Chondrocyte (in vitro differentiated cells): ENCODE data around the gene SNX9. TPM values are rescaled to one million over a fixed set of nuclear protein-coding genes. Genes with fewer than 3 reads are reported as not detected.

Experiments
- DNase-seq: peaks from one replicate; pipeline ENCODE4 v3.0.0; 2021; ENCODE audit warnings: mixed read lengths, low spot score
- H3K27ac Mint-ChIP-seq: one replicate; pipeline ENCODE4 v1.8.0; 2021; ENCODE audit warnings: mild to moderate bottlenecking, moderate library complexity, mixed read lengths; ENCODE audit not compliant: unreplicated experiment
- H3K27me3 Mint-ChIP-seq: 2 replicates; pipeline ENCODE4 v1.8.0; 2021; ENCODE audit warnings: low read depth, mixed read lengths
- H3K36me3 Mint-ChIP-seq: 2 replicates; pipeline ENCODE4 v1.8.0; 2021; ENCODE audit warnings: low read depth, mixed read lengths
- H3K4me1 Mint-ChIP-seq: 2 replicates; pipeline ENCODE4 v1.8.0; 2021; ENCODE audit warnings: low read depth, mild to moderate bottlenecking, mixed read lengths
- H3K4me3 Mint-ChIP-seq: one replicate; pipeline ENCODE4 v1.8.0; 2021; ENCODE audit warnings: mild to moderate bottlenecking, moderate library complexity, mixed read lengths; ENCODE audit not compliant: unreplicated experiment
- H3K9me3 Mint-ChIP-seq: 2 replicates; pipeline ENCODE4 v1.8.0; 2021; ENCODE audit warnings: low read depth, mixed read lengths
- CTCF ChIP-seq: fragments of 200-600 bp; sonication (generic); IDR thresholded peaks from 2 replicates; pipeline ENCODE4 v1.5.0; 2021; ENCODE audit warnings: antibody characterized with exemption, mild to moderate bottlenecking, moderate library complexity
- total RNA-seq: library from RNA; stranded (reverse); gene quantifications from 3 replicates; pipeline ENCODE4 v1.2.1, GENCODE V29; 2021

Gene SNX9
- total RNA-seq, 1 donor from 2014 or later, result 43.9 TPM

- no peak for DNase-seq
These were observed 128.8 kb downstream of the SNX9 start for GRCh38 chr6:157951828-157952227.

DNA sequence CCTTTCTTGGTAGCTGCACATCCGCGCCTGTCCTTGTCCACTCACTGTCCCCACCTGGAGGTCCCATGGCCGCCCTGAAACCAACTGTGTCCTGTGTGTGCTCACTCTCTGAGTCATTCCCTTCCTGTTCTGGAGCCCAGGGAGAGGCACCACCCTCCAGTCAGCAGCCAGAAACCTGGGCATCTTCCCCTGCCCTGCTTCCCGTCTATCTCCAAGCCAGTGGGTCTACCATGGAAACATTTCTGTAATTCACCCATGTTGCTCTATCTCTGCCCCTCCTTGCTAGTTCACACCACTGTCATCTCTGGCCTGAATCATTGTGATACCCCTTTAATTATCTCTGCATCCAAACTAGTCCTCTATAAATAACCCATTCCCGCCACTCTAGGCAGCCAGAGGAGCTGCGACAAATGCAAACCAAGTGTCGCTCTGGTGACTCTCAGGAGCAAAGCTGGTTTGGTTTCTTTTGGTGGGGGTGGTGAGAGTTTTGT is 129.9 kb downstream of the SNX9 start:
- DNase-seq, result no peak
- peaks cover 35% of the 10 kb centered on the region for H3K9me3 Mint-ChIP-seq
- TF ChIP-seq CTCF, result no peak
- H3K4me3 Mint-ChIP-seq, result no peak overlapping the region
- H3K36me3 Mint-ChIP-seq, result peaks cover 11% of the 10 kb centered on the region
- H3K27me3 Mint-ChIP-seq, result no peaks in the 10 kb centered on the region
- peaks cover 5% of the 10 kb centered on the region for H3K4me1 Mint-ChIP-seq
- H3K27ac Mint-ChIP-seq, result no peak overlapping the region

More at GRCh38 chr6:157951828-157952227, 128.8 kb downstream of the SNX9 start:
- TF ChIP-seq CTCF, result no peak
- peaks cover 31% of the 10 kb centered on the region for H3K9me3 Mint-ChIP-seq
- no peaks in the 10 kb centered on the region for H3K27me3 Mint-ChIP-seq
- no peak overlapping the region for H3K4me3 Mint-ChIP-seq
- H3K4me1 Mint-ChIP-seq, result peaks cover 5% of the 10 kb centered on the region
- no peak overlapping the region for H3K27ac Mint-ChIP-seq
- H3K36me3 Mint-ChIP-seq, result peaks cover 17% of the 10 kb centered on the region

GRCh38 chr6:157953580-157954091 is 130.6 kb downstream of the SNX9 start:
- Mint-ChIP-seq H3K27me3 (no peaks in the 10 kb centered on the region), H3K27ac (no peak overlapping the region), H3K4me3 (no peak overlapping the region), H3K9me3 (peaks cover 34% of the 10 kb centered on the region), H3K36me3 (peaks cover 11% of the 10 kb centered on the region), H3K4me1 (peaks cover 5% of the 10 kb centered on the region)
- DNase-seq, result no peak
- no peak for TF ChIP-seq CTCF

- no peak overlapping the region for H3K4me3 Mint-ChIP-seq
These were observed 131.4 kb downstream of the SNX9 start for GRCh38 chr6:157954150-157955117.

More at GRCh38 chr6:157954150-157955117, 131.4 kb downstream of the SNX9 start:
- H3K27ac Mint-ChIP-seq, result no peak overlapping the region
- H3K9me3 Mint-ChIP-seq, result peaks cover 34% of the 10 kb centered on the region
- TF ChIP-seq CTCF, result no peak
- DNase-seq, result no peak
- peaks cover 5% of the 10 kb centered on the region for H3K4me1 Mint-ChIP-seq
- H3K36me3 Mint-ChIP-seq, result peaks cover 11% of the 10 kb centered on the region
- H3K27me3 Mint-ChIP-seq, result no peaks in the 10 kb centered on the region
